Measurements from ENCODE around the gene PRKCB.

- TF ChIP-seq CTCF (conservative IDR thresholded peaks at IDR 0.05; ENCODE audit: low read length) (no peak), EZH2phosphoT487 (IDR thresholded peaks at IDR 0.05; ENCODE audit: borderline replicate concordance) (no peak)
These were observed 40.4 kb upstream of the PRKCB start for GRCh38 chr16:23795378-23795777.
